HFFc6 (cell line): ENCODE data around the gene RET. TPM values are rescaled to one million over a fixed set of nuclear protein-coding genes. Genes with fewer than 3 reads are reported as not detected.

Experiments
- DNase-seq: peaks from one replicate; pipeline ENCODE4 v3.0.0-alpha.2; 2018
- H3K27ac Mint-ChIP-seq: 2 replicates; pipeline ENCODE4 v1.8.0; 2020; ENCODE audit warnings: mild to moderate bottlenecking, mixed read lengths
- H3K27me3 Mint-ChIP-seq: 2 replicates; pipeline ENCODE4 v1.8.0; 2021; ENCODE audit warnings: mild to moderate bottlenecking, moderate library complexity, mixed read lengths; ENCODE audit not compliant: insufficient read depth
- H3K36me3 Mint-ChIP-seq: 2 replicates; pipeline ENCODE4 v1.8.0; 2021; ENCODE audit warnings: low read depth, mixed read lengths
- H3K4me1 Mint-ChIP-seq: 2 replicates; pipeline ENCODE4 v1.8.0; 2020; ENCODE audit warnings: low read depth, mixed read lengths
- H3K4me3 Mint-ChIP-seq: 2 replicates; pipeline ENCODE4 v1.8.0; 2020; ENCODE audit warnings: mild to moderate bottlenecking, moderate library complexity, mixed read lengths
- H3K9me3 Mint-ChIP-seq: 2 replicates; pipeline ENCODE4 v1.8.0; 2020; ENCODE audit warnings: mild to moderate bottlenecking, mixed read lengths
- CTCF ChIP-seq: fragments of 200-600 bp; sonication (generic); IDR thresholded peaks from 2 replicates; pipeline ENCODE4 v1.5.0; 2021; ENCODE audit warnings: antibody characterized with exemption, mild to moderate bottlenecking
- total RNA-seq, 6 experiments: library from RNA; stranded (reverse); fragmentation: NEBNext Ultra II Directional; extraction: Animal tissue kit (Norgen Biotek cat#: 25700); gene quantifications; 2 replicates in 1 of 6; 3 replicates in 5 of 6; pipeline ENCODE4 v1.2.3, GENCODE V29; 2021

Gene RET
- total RNA-seq, 6 experiments from 2014 or later: 0.08 to 0.62 (median 0.46) TPM; not detected in 1

- Mint-ChIP-seq H3K36me3 (no peaks in the 10 kb centered on the region), H3K4me3 (no peak overlapping the region), H3K4me1 (no peaks in the 10 kb centered on the region)
Observed at GRCh38 chr10:43076311-43076875, 476 bp upstream of the RET start.

GRCh38 chr10:43077421-43078171, 727 bp downstream of the RET start:
- no peak overlapping the region for H3K27ac Mint-ChIP-seq
- TF ChIP-seq CTCF: no peak
- H3K27me3 Mint-ChIP-seq: peaks cover 33% of the 10 kb centered on the region
- DNase-seq: no peak
- no peaks in the 10 kb centered on the region for H3K4me1 Mint-ChIP-seq
- H3K9me3 Mint-ChIP-seq: no peaks in the 10 kb centered on the region
- no peaks in the 10 kb centered on the region for H3K36me3 Mint-ChIP-seq
- peak overlapping the region; percentile 41; the same call in 1 of the 2 replicates for H3K4me3 Mint-ChIP-seq

More at GRCh38 chr10:43076311-43076875, 476 bp upstream of the RET start:
- Mint-ChIP-seq H3K27me3 (peaks cover 31% of the 10 kb centered on the region), H3K27ac (no peak overlapping the region), H3K9me3 (no peaks in the 10 kb centered on the region)
- DNase-seq: no peak
- TF ChIP-seq CTCF: no peak

- Mint-ChIP-seq H3K9me3 (no peaks in the 10 kb centered on the region), H3K36me3 (no peaks in the 10 kb centered on the region), H3K4me3 (no peak overlapping the region), H3K4me1 (no peaks in the 10 kb centered on the region), H3K27me3 (peaks cover 35% of the 10 kb centered on the region), H3K27ac (no peak overlapping the region)
- TF ChIP-seq CTCF: no peak
- no peak for DNase-seq
Observed at GRCh38 chr10:43078175-43078985, 1.5 kb downstream of the RET start.

- peak; percentile 77 for TF ChIP-seq CTCF
- Mint-ChIP-seq H3K4me3 (no peak overlapping the region), H3K4me1 (no peaks in the 10 kb centered on the region), H3K27ac (no peak overlapping the region), H3K36me3 (no peaks in the 10 kb centered on the region), H3K9me3 (no peaks in the 10 kb centered on the region), H3K27me3 (peaks cover 38% of the 10 kb centered on the region)
- no peak for DNase-seq
Observed at GRCh38 chr10:43078986-43079273, 2.1 kb downstream of the RET start.

GRCh38 chr10:43079856-43080255, 3.0 kb downstream of the RET start:
- no peak for DNase-seq

More at GRCh38 chr10:43079856-43080255, 3.0 kb downstream of the RET start:
- no peak overlapping the region for H3K4me3 Mint-ChIP-seq
- TF ChIP-seq CTCF: no peak
- H3K36me3 Mint-ChIP-seq: no peaks in the 10 kb centered on the region
- H3K27ac Mint-ChIP-seq: no peak overlapping the region
- H3K27me3 Mint-ChIP-seq: peaks cover 47% of the 10 kb centered on the region
- no peaks in the 10 kb centered on the region for H3K4me1 Mint-ChIP-seq
- no peaks in the 10 kb centered on the region for H3K9me3 Mint-ChIP-seq
